Measurements from ENCODE around the gene NPTX1.

GRCh38 chr17:80512233-80512632, 35.8 kb upstream of the NPTX1 start:
- TF ChIP-seq CTCF (IDR thresholded peaks at IDR 0.05) (no peak), POLR2A (IDR thresholded peaks at IDR 0.05) (no peak), EP300 (IDR thresholded peaks at IDR 0.05) (no peak)

Data from tibial nerve (tissue), 4 donors.